AG09319 (cell line): ENCODE data around the gene GAST.

ENCODE experiments used
- DNase-seq: peaks from one replicate; pipeline ENCODE4 v3.0.0-alpha.2; 2010; ENCODE audit warnings: low read depth; ENCODE audit errors: extremely low read depth
- CTCF ChIP-seq: IDR thresholded peaks from 2 replicates; pipeline ENCODE4 v1.5.1; 2011; ENCODE audit warnings: low read depth, mild to moderate bottlenecking, inconsistent platforms, low read length, moderate library complexity

Gene GAST

GRCh38 chr17:41711669-41712400 is at the start of gene GAST:
TSS of gene GAST (plus strand) at chr17:41712331. CDS start at chr17:41715437, 3,106 bp downstream.
- no peak for DNase-seq
- TF ChIP-seq CTCF = no peak

DNA sequence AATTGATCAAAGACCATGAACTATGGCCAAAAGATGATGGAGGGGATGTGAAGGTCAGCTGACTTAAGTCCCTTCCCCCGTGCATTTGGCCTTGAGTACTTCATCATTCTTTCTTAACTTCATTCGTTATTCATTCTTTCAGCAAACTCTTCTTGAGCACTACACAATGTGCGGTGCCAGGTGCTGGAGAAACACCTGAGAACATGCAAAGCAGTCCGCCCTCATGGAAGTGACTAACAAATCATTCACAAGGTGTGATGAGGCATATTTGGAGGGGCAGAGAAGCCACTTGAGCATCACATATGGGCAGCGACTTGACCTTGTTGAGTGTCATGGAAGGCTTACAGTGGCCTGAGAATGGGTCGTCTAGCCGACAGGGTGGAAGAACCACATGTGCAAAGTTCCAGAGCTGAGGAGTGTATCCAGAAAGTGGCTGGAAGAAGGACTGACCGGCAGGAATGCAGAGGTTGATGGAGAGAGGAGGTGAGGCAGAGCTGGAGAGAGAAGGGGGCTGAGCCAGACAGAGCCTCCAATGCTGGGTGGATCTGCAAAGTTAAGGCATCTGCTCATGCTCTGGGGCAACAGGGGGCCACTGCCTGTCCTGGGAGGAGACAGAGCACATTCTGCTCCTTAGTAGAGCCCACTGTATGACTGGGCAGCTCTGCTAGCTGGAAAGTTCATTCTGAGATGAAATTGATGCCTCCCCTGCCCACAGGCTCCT is 48.5 kb upstream of the GAST start:
- DNase-seq = no peak
- no peak for TF ChIP-seq CTCF

DNA sequence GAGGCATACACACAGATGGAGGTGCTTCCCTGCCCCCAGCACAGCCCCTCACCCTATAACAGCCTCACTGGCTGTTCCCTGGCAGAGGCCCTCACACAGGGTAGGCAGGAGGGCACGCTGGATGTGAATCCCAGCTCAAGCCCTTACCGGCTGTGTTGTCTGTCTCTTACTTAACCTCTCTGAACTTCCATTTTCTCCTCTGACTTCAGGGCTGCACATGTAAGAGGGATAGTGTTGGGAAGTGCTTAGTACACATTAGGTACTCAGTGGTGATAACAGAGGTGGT is 48.0 kb upstream of the GAST start:
- TF ChIP-seq CTCF = no peak
- DNase-seq = no peak

- TF ChIP-seq CTCF = no peak
- DNase-seq = no peak
Observed at GRCh38 chr17:41664587-41665565, 47.3 kb upstream of the GAST start.

GRCh38 chr17:41665566-41666236 is 46.4 kb upstream of the GAST start:
- DNase-seq = no peak
- peak; percentile 63 for TF ChIP-seq CTCF

- DNase-seq = no peak
Observed at GRCh38 chr17:41666237-41666641, 45.9 kb upstream of the GAST start.

More at GRCh38 chr17:41666237-41666641, 45.9 kb upstream of the GAST start:
- no peak for TF ChIP-seq CTCF
